ENCODE results near the gene ZNF358.

The ZNF358 gene

DNA sequence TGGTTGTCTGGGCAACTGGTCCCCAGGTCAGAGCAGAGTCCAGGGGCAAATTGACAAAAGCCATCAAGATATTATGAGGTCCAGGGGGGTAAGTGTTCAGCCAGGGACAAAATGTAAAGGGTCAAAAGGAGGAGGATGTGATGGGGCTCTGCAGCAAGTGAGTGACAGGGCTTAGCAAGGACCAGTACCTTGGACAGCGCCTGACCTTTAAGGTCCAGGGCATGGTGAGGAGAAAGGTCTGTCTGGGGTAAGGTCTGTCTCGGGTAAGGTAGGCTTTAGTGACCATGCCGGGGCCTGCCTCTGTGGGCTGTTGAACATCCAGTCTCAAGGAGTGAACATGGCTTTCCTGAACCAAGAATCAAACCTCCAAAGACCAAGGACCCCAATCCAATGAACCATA is 6.3 kb upstream of the ZNF358 start:
- no peak for TF ChIP-seq POLR2AphosphoS5 (IDR thresholded peaks at IDR 0.05; ENCODE audit: low read depth, low read length)
- TF ChIP-seq FOXP2 (optimal IDR thresholded peaks at IDR 0.05; ENCODE audit: borderline replicate concordance, extremely low read depth, extremely low read length, insufficient read depth): no peak
- TF ChIP-seq, protein P1, sequence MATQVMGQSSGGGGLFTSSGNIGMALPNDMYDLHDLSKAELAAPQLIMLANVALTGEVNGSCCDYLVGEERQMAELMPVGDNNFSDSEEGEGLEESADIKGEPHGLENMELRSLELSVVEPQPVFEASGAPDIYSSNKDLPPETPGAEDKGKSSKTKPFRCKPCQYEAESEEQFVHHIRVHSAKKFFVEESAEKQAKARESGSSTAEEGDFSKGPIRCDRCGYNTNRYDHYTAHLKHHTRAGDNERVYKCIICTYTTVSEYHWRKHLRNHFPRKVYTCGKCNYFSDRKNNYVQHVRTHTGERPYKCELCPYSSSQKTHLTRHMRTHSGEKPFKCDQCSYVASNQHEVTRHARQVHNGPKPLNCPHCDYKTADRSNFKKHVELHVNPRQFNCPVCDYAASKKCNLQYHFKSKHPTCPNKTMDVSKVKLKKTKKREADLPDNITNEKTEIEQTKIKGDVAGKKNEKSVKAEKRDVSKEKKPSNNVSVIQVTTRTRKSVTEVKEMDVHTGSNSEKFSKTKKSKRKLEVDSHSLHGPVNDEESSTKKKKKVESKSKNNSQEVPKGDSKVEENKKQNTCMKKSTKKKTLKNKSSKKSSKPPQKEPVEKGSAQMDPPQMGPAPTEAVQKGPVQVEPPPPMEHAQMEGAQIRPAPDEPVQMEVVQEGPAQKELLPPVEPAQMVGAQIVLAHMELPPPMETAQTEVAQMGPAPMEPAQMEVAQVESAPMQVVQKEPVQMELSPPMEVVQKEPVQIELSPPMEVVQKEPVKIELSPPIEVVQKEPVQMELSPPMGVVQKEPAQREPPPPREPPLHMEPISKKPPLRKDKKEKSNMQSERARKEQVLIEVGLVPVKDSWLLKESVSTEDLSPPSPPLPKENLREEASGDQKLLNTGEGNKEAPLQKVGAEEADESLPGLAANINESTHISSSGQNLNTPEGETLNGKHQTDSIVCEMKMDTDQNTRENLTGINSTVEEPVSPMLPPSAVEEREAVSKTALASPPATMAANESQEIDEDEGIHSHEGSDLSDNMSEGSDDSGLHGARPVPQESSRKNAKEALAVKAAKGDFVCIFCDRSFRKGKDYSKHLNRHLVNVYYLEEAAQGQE (IDR thresholded peaks at IDR 0.05; ENCODE audit: insufficient read depth in 1 of 2, low read depth in 2 of 2, low read length in 2 of 2): peak; percentile 95 to 97

DNA sequence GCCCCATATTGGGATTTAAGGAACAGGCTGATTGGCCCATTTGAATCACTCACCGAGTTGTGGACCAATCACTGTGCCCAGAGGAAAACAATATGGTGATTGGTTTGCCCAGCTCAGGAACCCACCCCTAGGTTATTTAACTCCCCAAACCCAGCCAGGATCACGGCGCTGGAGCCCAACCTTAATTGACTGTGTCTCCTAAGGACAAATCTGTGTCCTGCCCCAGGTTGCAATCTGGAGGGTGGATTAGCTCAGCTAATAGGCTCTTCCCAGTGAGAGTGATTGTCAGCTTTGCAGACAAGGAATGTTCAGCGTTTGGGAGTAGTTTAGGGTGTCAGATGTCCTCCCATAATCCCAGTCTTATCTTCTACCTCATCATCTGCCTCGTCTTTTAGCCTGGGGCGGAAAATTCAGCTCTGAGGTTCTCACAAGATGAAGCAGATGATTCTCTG is 3.5 kb upstream of the ZNF358 start:
- no peak for TF ChIP-seq SIN3A (IDR thresholded peaks at IDR 0.05; ENCODE audit: borderline replicate concordance, insufficient read depth, low read length)
- no peak for TF ChIP-seq POLR2AphosphoS5 (IDR thresholded peaks at IDR 0.05; ENCODE audit: low read depth, low read length)
- no peak for TF ChIP-seq FOXP2 (optimal IDR thresholded peaks at IDR 0.05; ENCODE audit: borderline replicate concordance, extremely low read depth, extremely low read length, insufficient read depth)
- TF ChIP-seq TAF1 (IDR thresholded peaks at IDR 0.05; ENCODE audit: borderline replicate concordance, insufficient read depth, low read length): no peak
- TF ChIP-seq, protein P1 (IDR thresholded peaks at IDR 0.05; ENCODE audit: insufficient read depth in 1 of 2, low read depth in 2 of 2, low read length in 2 of 2): no peak

DNA sequence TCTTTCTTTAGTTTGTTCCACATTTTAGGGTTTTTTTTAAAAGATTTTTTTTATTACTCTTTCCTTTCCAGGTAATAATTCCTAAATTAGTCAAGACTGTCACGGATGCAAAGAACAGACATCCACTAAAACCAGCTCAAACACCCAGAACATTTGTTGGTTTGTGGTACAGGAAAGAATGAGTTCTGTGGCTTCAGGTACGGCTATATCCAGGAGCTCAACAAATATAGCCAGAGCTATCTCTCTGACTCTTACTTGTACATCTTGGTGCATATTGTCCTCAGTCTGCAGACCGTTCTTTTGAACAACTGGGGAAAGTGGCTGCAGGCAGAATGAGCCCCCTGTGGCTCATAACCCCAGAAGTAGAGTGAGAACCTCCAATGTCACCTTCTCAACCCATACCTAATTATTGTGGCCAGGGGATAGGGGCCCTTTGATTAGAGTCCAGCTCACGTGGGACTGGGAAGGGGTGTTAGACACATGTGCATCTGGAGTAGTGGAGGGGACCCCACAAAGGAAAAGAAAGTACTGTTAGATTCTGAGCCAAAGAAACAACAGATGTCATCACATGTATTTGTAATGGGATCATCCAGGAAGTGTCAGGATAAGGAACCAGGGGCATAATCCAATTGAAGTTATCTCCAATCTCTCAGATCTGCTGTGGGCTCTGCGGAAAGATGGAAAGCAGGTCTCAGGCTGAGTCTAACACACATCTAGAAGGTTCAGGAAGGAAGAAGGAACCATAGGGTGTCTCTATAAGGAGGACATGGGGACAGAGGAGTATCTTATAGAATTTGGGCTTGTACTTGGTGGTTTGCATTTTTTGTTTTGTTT is 1.9 kb upstream of the ZNF358 start:
- TF ChIP-seq, protein P1 (IDR thresholded peaks at IDR 0.05; ENCODE audit: insufficient read depth in 1 of 2, low read depth in 2 of 2, low read length in 2 of 2): no peak
- TF ChIP-seq TAF1 (IDR thresholded peaks at IDR 0.05; ENCODE audit: borderline replicate concordance, insufficient read depth, low read length) (no peak), POLR2AphosphoS5 (IDR thresholded peaks at IDR 0.05; ENCODE audit: low read depth, low read length) (no peak), SIN3A (IDR thresholded peaks at IDR 0.05; ENCODE audit: borderline replicate concordance, insufficient read depth, low read length) (no peak), FOXP2 (optimal IDR thresholded peaks at IDR 0.05; ENCODE audit: borderline replicate concordance, extremely low read depth, extremely low read length, insufficient read depth) (no peak)

DNA sequence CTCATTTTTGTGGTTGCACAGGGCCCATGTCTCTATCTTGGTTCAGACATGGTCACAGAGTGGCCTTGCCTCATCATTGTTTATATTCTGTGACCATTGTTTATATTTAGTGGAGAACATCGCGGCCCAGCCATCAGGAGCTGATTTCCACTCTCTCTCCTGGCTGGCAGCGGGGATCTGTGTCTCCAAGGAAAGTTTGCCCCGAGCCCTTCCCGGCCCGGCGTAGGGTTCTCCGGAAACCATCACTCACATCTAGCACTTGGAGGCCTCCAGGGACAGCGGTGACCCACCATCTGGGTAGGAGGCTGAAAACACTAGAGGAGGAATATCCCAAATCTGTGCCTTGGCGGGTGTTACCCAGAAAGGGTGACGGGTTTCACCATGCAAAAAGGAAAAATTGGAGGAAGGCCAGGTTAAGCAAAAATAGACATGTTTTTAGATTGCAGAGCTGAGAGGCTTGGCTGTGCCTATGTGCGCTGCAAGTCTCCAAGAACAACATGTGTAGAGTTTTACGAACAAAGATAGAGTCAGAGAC is 726 bp upstream of the ZNF358 start:
- TF ChIP-seq, protein P1 (IDR thresholded peaks at IDR 0.05; ENCODE audit: insufficient read depth in 1 of 2, low read depth in 2 of 2, low read length in 2 of 2): no peak
- TF ChIP-seq POLR2AphosphoS5 (IDR thresholded peaks at IDR 0.05; ENCODE audit: low read depth, low read length) (no peak), TAF1 (IDR thresholded peaks at IDR 0.05; ENCODE audit: borderline replicate concordance, insufficient read depth, low read length) (no peak), SIN3A (IDR thresholded peaks at IDR 0.05; ENCODE audit: borderline replicate concordance, insufficient read depth, low read length) (no peak), FOXP2 (optimal IDR thresholded peaks at IDR 0.05; ENCODE audit: borderline replicate concordance, extremely low read depth, extremely low read length, insufficient read depth) (no peak)

Data from PFSK-1 (cell line).